Activated CD8-positive, alpha-beta T cell treated with anti-CD3 and anti-CD28 coated beads for 36 hours (primary cell): ENCODE results near the gene GPR155. TPM values are rescaled to one million over a fixed set of nuclear protein-coding genes. Genes with fewer than 3 reads are reported as not detected.
"Not testable (repeated sequence)": the region's sequence is repeated elsewhere in the genome, so short reads cannot be mapped to it uniquely, and the experiment has no call there.

Experiments used
- ATAC-seq: fragments of 200-7000 bp; cut with Tn5 transposase; one replicate; pipeline ENCODE4 v1.10.0; 2021; ENCODE audit warnings: mild to moderate bottlenecking, moderate library complexity
- CTCF ChIA-PET: fragments of 350-600 bp; sonication (Branson Sonifier 250); formaldehyde crosslinking; loops from one replicate; lab custom pipeline; 2021; ENCODE audit warnings: antibody characterized with exemption; lab: Charles Lee
- POLR2A ChIA-PET: fragments of 350-600 bp; sonication (Branson Sonifier 250); formaldehyde crosslinking; loops from one replicate; lab custom pipeline; 2021; ENCODE audit warnings: antibody characterized with exemption; lab: Charles Lee
- DNase-seq: peaks from one replicate; pipeline ENCODE4 v3.0.0-alpha.2; 2020
- H3K27ac Mint-ChIP-seq: one replicate; pipeline ENCODE4 v1.8.0; 2021; ENCODE audit warnings: mild to moderate bottlenecking, mixed read lengths
- H3K27me3 Mint-ChIP-seq: one replicate; pipeline ENCODE4 v1.8.0; 2021; ENCODE audit warnings: mixed read lengths
- H3K36me3 Mint-ChIP-seq: one replicate; pipeline ENCODE4 v1.8.0; 2021; ENCODE audit warnings: low read depth, mixed read lengths
- H3K4me1 Mint-ChIP-seq: one replicate; pipeline ENCODE4 v1.8.0; 2021; ENCODE audit warnings: low read depth, mixed read lengths
- H3K4me3 Mint-ChIP-seq: one replicate; pipeline ENCODE4 v1.8.0; 2021; ENCODE audit warnings: mild to moderate bottlenecking, moderate library complexity, mixed read lengths
- H3K9me3 Mint-ChIP-seq: one replicate; pipeline ENCODE4 v1.8.0; 2021; ENCODE audit warnings: mixed read lengths
- CTCF ChIP-seq: fragments of 200-600 bp; IDR thresholded peaks from one replicate; pipeline ENCODE4 v1.8.0; 2022; ENCODE audit warnings: antibody characterized with exemption, mild to moderate bottlenecking
- intact Hi-C: fragments of 100-400 bp; cut with micrococcal nuclease; formaldehyde crosslinking; loops from one replicate; pipeline ENCODE4 v1.10.0; 2022
- total RNA-seq, 2 experiments: library from RNA; stranded (reverse); gene quantifications; one replicate each; pipeline ENCODE4 v1.2.3, GENCODE V29; 2021

GPR155 gene
- total RNA-seq, 2 experiments from 2014 or later, result 13.3 to 15.3 TPM

GRCh38 chr2:174487108-174487819, 435 bp upstream of the GPR155 start:
- DNase-seq (peak; percentile 100), ATAC-seq (peak; percentile 93)
- Mint-ChIP-seq H3K27me3 (no peaks in the 10 kb centered on the region), H3K9me3 (no peaks in the 10 kb centered on the region), H3K4me3 (peak overlapping the region; percentile 95), H3K36me3 (peaks cover 6% of the 10 kb centered on the region), H3K27ac (peak overlapping the region; percentile 92), H3K4me1 (peaks cover 51% of the 10 kb centered on the region)
- no peak for TF ChIP-seq CTCF
- CTCF ChIA-PET, result interaction anchor here (0.6 to 3.9 kb wide), 12 partner anchors 9 to 210 kb away, joined by 3 to 38 read pairs (median 3); no protein-coding TSS in a partner anchor
- POLR2A ChIA-PET, result interaction anchor here (0.6 to 2.1 kb wide), 12 partner anchors 9 to 146 kb away, joined by 3 to 9 read pairs (median 4); no protein-coding TSS in a partner anchor
- intact Hi-C loops, result no loop called here

- ChIA-PET POLR2A (interaction anchor here (0.7 to 2.4 kb wide), 16 partner anchors 10 to 122 kb away, joined by 3 to 9 read pairs (median 4); partner anchors contain the start of gene SCRN3), CTCF (interaction anchor here (0.8 to 3.9 kb wide), 12 partner anchors 8 to 390 kb away, joined by 3 to 38 read pairs (median 3); no protein-coding TSS in a partner anchor)
- H3K36me3 Mint-ChIP-seq, result peaks cover 12% of the 10 kb centered on the region
- intact Hi-C loops, result no loop called here
- no peaks in the 10 kb centered on the region for H3K27me3 Mint-ChIP-seq
- H3K4me3 Mint-ChIP-seq, result peak overlapping the region; percentile 95
- peaks cover 42% of the 10 kb centered on the region for H3K4me1 Mint-ChIP-seq
- H3K9me3 Mint-ChIP-seq, result no peaks in the 10 kb centered on the region
- DNase-seq (peak; percentile 51), ATAC-seq (peak; percentile 20)
- H3K27ac Mint-ChIP-seq, result peak overlapping the region; percentile 89
- TF ChIP-seq CTCF, result no peak
Observed at GRCh38 chr2:174485788-174486562, 854 bp downstream of the GPR155 start.

GRCh38 chr2:174485045-174485444, 1.8 kb downstream of the GPR155 start:
- Mint-ChIP-seq H3K27ac (peak overlapping the region; percentile 46), H3K4me3 (peak overlapping the region; percentile 95), H3K36me3 (peaks cover 12% of the 10 kb centered on the region), H3K4me1 (peaks cover 37% of the 10 kb centered on the region)
- CTCF ChIA-PET, result interaction anchor here (1.1 to 3.9 kb wide), 8 partner anchors 11 to 215 kb away, joined by 3 to 38 read pairs (median 8); no protein-coding TSS in a partner anchor
- H3K27me3 Mint-ChIP-seq, DNase-seq, ATAC-seq, H3K9me3 Mint-ChIP-seq, intact Hi-C loops: not testable (repeated sequence)
- POLR2A ChIA-PET, result interaction anchor here (1.2 to 2.4 kb wide), 6 partner anchors 9 to 149 kb away, joined by 3 to 9 read pairs (median 6); no protein-coding TSS in a partner anchor

- ChIA-PET CTCF (interaction anchor here (0.8 to 3.9 kb wide), 8 partner anchors 11 to 215 kb away, joined by 3 to 38 read pairs (median 8); no protein-coding TSS in a partner anchor), POLR2A (interaction anchor here (1.2 to 2.4 kb wide), 6 partner anchors 8 to 149 kb away, joined by 3 to 8 read pairs (median 5); no protein-coding TSS in a partner anchor)
- peak overlapping the region; percentile 46 for H3K27ac Mint-ChIP-seq
- H3K9me3 Mint-ChIP-seq, result no peaks in the 10 kb centered on the region
- no peak for DNase-seq
- peak overlapping the region; percentile 95 for H3K4me3 Mint-ChIP-seq
- no peaks in the 10 kb centered on the region for H3K27me3 Mint-ChIP-seq
- TF ChIP-seq CTCF, result no peak
- peaks cover 12% of the 10 kb centered on the region for H3K36me3 Mint-ChIP-seq
- peaks cover 37% of the 10 kb centered on the region for H3K4me1 Mint-ChIP-seq
- no peak for ATAC-seq
- intact Hi-C loops, result no loop called here
Observed at GRCh38 chr2:174484573-174484972, 2.3 kb downstream of the GPR155 start.

GRCh38 chr2:174482854-174483253, 4.0 kb downstream of the GPR155 start:
- CTCF ChIA-PET, result interaction anchor here (1.2 to 4.7 kb wide), 4 partner anchors 9 to 60 kb away, joined by 3 to 26 read pairs (median 9); no protein-coding TSS in a partner anchor
- DNase-seq (no peak), ATAC-seq (no peak)
- Mint-ChIP-seq H3K4me1 (peaks cover 25% of the 10 kb centered on the region), H3K27me3 (no peaks in the 10 kb centered on the region), H3K4me3 (no peak overlapping the region), H3K36me3 (peaks cover 13% of the 10 kb centered on the region), H3K27ac (no peak overlapping the region), H3K9me3 (no peaks in the 10 kb centered on the region)
- POLR2A ChIA-PET, result interaction anchor here (1.6 to 1.9 kb wide), 2 partner anchors 10 to 52 kb away, joined by 5 to 6 read pairs; no protein-coding TSS in a partner anchor
- no peak for TF ChIP-seq CTCF
- intact Hi-C loops, result no loop called here
